ENCODE data around the gene ANTXR2. TPM values are rescaled to one million over a fixed set of nuclear protein-coding genes. Genes with fewer than 3 reads are reported as not detected.

Gene ANTXR2
- total RNA-seq, 4 donors from 2014 or later = 14.4 to 25.2 (median 19.6) TPM

- TF ChIP-seq CTCF (IDR thresholded peaks at IDR 0.05) (no peak), POLR2A (IDR thresholded peaks at IDR 0.05) (no peak)
- intact Hi-C loops (cut with DNase I; ENCODE audit: low total_unique reads) = no loop called here
- H3K4me3 ChIP-seq (ENCODE audit: low read depth, poor library complexity, severe bottlenecking) = no peak overlapping the region
- no peak for DNase-seq (ENCODE audit: low spot score in 2 of 2)
- 76 to 80% methylated on average over 2 of the region's 2 CpGs for WGBS, 2 donors
These were observed 149.7 kb downstream of the ANTXR2 start for GRCh38 chr4:79923281-79923680.

GRCh38 chr4:79922011-79922410, 151.0 kb downstream of the ANTXR2 start:
- intact Hi-C loops (cut with DNase I; ENCODE audit: low total_unique reads) = no loop called here
- H3K4me3 ChIP-seq (ENCODE audit: low read depth, poor library complexity, severe bottlenecking) = no peak overlapping the region
- DNase-seq (ENCODE audit: low spot score in 2 of 2) = no peak
- no peak for TF ChIP-seq CTCF (IDR thresholded peaks at IDR 0.05)
- TF ChIP-seq POLR2A (IDR thresholded peaks at IDR 0.05) = no peak
- 90 to 91% methylated on average over 1 of the region's 1 CpG for WGBS, 2 donors

GRCh38 chr4:79920163-79920853, 152.7 kb downstream of the ANTXR2 start:
- WGBS, 2 donors = 50 to 54% methylated on average over 3 of the region's 3 CpGs
- no peak overlapping the region for H3K4me3 ChIP-seq (ENCODE audit: low read depth, poor library complexity, severe bottlenecking)
- TF ChIP-seq CTCF (IDR thresholded peaks at IDR 0.05) = no peak
- no peak for TF ChIP-seq POLR2A (IDR thresholded peaks at IDR 0.05)
- intact Hi-C loops (cut with DNase I; ENCODE audit: low total_unique reads) = no loop called here
- DNase-seq (ENCODE audit: low spot score in 2 of 2) = no peak

- intact Hi-C loops (cut with DNase I; ENCODE audit: low total_unique reads) = no loop called here
- 86 to 96% methylated on average over 3 of the region's 3 CpGs for WGBS, 2 donors
- H3K4me3 ChIP-seq (ENCODE audit: low read depth, poor library complexity, severe bottlenecking) = no peak overlapping the region
- TF ChIP-seq POLR2A (IDR thresholded peaks at IDR 0.05) (no peak), CTCF (IDR thresholded peaks at IDR 0.05) (no peak)
- no peak for DNase-seq (ENCODE audit: low spot score in 2 of 2)
These were observed 154.7 kb downstream of the ANTXR2 start for GRCh38 chr4:79918292-79918691.

GRCh38 chr4:79917246-79917645, 155.8 kb downstream of the ANTXR2 start:
- intact Hi-C loops (cut with DNase I; ENCODE audit: low total_unique reads) = no loop called here
- no peak for TF ChIP-seq POLR2A (IDR thresholded peaks at IDR 0.05)
- no peak for TF ChIP-seq CTCF (IDR thresholded peaks at IDR 0.05)
- 87 to 100% methylated on average over 1 of the region's 1 CpG for WGBS, 2 donors

GRCh38 chr4:79915246-79915645, 157.8 kb downstream of the ANTXR2 start:
- TF ChIP-seq CTCF (IDR thresholded peaks at IDR 0.05) (no peak), POLR2A (IDR thresholded peaks at IDR 0.05) (no peak)
- intact Hi-C loops (cut with DNase I; ENCODE audit: low total_unique reads) = no loop called here
- H3K4me3 ChIP-seq (ENCODE audit: low read depth, poor library complexity, severe bottlenecking) = no peak overlapping the region
- WGBS, 2 donors = 86 to 87% methylated on average over 3 of the region's 3 CpGs
- no peak for DNase-seq (ENCODE audit: low spot score in 2 of 2)

More at GRCh38 chr4:79917246-79917645, 155.8 kb downstream of the ANTXR2 start:
- H3K4me3 ChIP-seq (ENCODE audit: low read depth, poor library complexity, severe bottlenecking) = no peak overlapping the region
- DNase-seq (ENCODE audit: low spot score in 2 of 2) = no peak

Measured in lower leg skin (tissue), 4 donors.